GM23248 (cell line): Measurements from ENCODE around the gene SRP9. TPM values are rescaled to one million over a fixed set of nuclear protein-coding genes. Genes with fewer than 3 reads are reported as not detected.
"Not testable (repeated sequence)": the region's sequence is repeated elsewhere in the genome, so short reads cannot be mapped to it uniquely, and the experiment has no call there.

Source experiments
- DNase-seq: peaks from one replicate; pipeline ENCODE4 v3.0.0-alpha.2; 2015
- H2AFZ ChIP-seq: fragments of 200-600 bp; sonication (generic); 2 replicates; pipeline ENCODE4 v1.6.1; 2016; ENCODE audit warnings: antibody characterized with exemption
- H3F3A ChIP-seq: fragments of 200-600 bp; sonication (generic); 2 replicates; pipeline ENCODE4 v1.6.1; 2016; ENCODE audit warnings: mild to moderate bottlenecking, antibody characterized with exemption, mixed run types; ENCODE audit not compliant: insufficient read depth
- H3K27ac ChIP-seq: fragments of 200-600 bp; sonication (generic); 2 replicates; pipeline ENCODE4 v1.5.1; 2016; ENCODE audit warnings: mild to moderate bottlenecking
- H3K27me3 ChIP-seq: fragments of 200-600 bp; sonication (generic); replicated peaks from 2 replicates; pipeline ENCODE4 v1.6.1; 2016; ENCODE audit warnings: mild to moderate bottlenecking; ENCODE audit not compliant: insufficient read depth
- H3K36me3 ChIP-seq: fragments of 200-600 bp; sonication (generic); 2 replicates; pipeline ENCODE4 v1.6.1; 2016; ENCODE audit warnings: low read depth, mild to moderate bottlenecking
- H3K4me1 ChIP-seq: fragments of 200-600 bp; sonication (generic); 2 replicates; pipeline ENCODE4 v1.6.1; 2016; ENCODE audit warnings: mild to moderate bottlenecking; ENCODE audit not compliant: insufficient read depth
- H3K4me2 ChIP-seq: fragments of 200-600 bp; sonication (generic); one replicate; pipeline ENCODE4 v1.6.1; 2016; ENCODE audit warnings: mild to moderate bottlenecking; ENCODE audit not compliant: unreplicated experiment
- H3K4me3 ChIP-seq: fragments of 200-600 bp; sonication (generic); 2 replicates; pipeline ENCODE4 v1.5.1; 2016; ENCODE audit warnings: mild to moderate bottlenecking
- H3K79me2 ChIP-seq: fragments of 200-600 bp; sonication (generic); 2 replicates; pipeline ENCODE4 v1.6.1; 2016; ENCODE audit warnings: mild to moderate bottlenecking; ENCODE audit not compliant: insufficient read depth
- H3K9ac ChIP-seq: fragments of 200-600 bp; sonication (generic); 2 replicates; pipeline ENCODE4 v1.6.1; 2016; ENCODE audit warnings: mild to moderate bottlenecking
- H3K9me2 ChIP-seq: fragments of 200-600 bp; sonication (generic); 2 replicates; pipeline ENCODE4 v1.6.1; 2016; ENCODE audit warnings: mixed run types, mild to moderate bottlenecking, moderate library complexity; ENCODE audit not compliant: insufficient read depth
- H3K9me3 ChIP-seq: fragments of 200-600 bp; sonication (generic); one replicate; pipeline ENCODE4 v1.6.1; 2017; ENCODE audit warnings: low read depth
- H4K20me1 ChIP-seq: fragments of 200-600 bp; sonication (generic); 2 replicates; pipeline ENCODE4 v1.6.0; 2016; ENCODE audit not compliant: insufficient read depth
- EZH2 ChIP-seq: fragments of 200-600 bp; sonication (generic); IDR thresholded peaks from 2 replicates; pipeline ENCODE4 v1.6.1; 2018; ENCODE audit warnings: antibody characterized with exemption, mild to moderate bottlenecking; ENCODE audit not compliant: insufficient read depth, poor library complexity, severe bottlenecking
- EZH2phosphoT487 ChIP-seq: fragments of 200-600 bp; sonication (generic); IDR thresholded peaks from 2 replicates; pipeline ENCODE4 v1.6.1; 2018; ENCODE audit warnings: antibody characterized with exemption, moderate library complexity, mild to moderate bottlenecking, low read depth; ENCODE audit not compliant: insufficient read depth
- WGBS, 2 experiments: methylation state at CpG; one replicate each; pipeline ENCODE4 v1.1.6; 2015 to 2017; ENCODE audit warnings: low lambda C conversion rate in 2 of 2, low coverage in 1 of 2; ENCODE audit errors: missing lambda C conversion rate in 2 of 2; 5-methylcytosine and 5-hydroxymethylcytosine counted together
- in situ Hi-C: fragments of 300-500 bp; cut with MboI; formaldehyde crosslinking; loops from 2 replicates; pipeline ENCODE4 v1.15.0; 2020
- polyA plus RNA-seq: library from polyadenylated mRNA; unstranded; fragments of >200 nt; fragmentation: Nextera tagmentation; extraction: Ambion mirVana; gene quantifications from 2 replicates; pipeline ENCODE4 v1.2.1, GENCODE V29; 2016
- total RNA-seq: library from RNA; depleted of rRNA; stranded (reverse); fragments of >200 nt; shearing (Covaris generic); gene quantifications from 2 replicates; pipeline ENCODE4 v1.2.3, GENCODE V29; 2014

Gene SRP9
- total and polyA plus RNA-seq, 2 experiments from 2014 or later = 321 to 415 TPM

DNA sequence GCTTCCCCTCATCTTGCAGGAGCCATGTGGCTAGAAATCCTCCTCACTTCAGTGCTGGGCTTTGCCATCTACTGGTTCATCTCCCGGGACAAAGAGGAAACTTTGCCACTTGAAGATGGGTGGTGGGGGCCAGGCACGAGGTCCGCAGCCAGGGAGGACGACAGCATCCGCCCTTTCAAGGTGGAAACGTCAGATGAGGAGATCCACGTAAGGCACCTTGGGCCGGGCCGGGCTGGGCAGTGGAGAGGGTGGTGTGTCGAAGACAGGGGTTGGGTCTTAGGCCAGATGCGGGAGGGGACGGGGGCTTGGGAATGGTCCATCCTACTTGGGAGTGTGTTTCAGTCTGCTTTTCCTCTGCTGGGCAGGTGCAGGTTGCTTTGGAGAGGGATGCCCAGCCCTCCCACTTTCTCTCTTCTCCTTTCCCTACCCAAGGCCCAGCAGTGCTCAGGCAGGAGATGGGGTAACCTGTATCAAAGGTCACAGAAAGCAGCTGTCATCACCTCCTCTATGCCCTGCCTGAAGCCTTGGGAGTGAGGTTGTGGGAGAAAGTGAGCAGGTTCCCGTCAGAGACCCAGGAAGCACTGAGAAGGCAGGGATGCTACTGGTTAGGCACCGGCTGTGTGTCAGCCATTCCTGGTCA lies 51.2 kb downstream of the SRP9 start:
- no peak for DNase-seq
- WGBS, 2 experiments = 86 to 87% methylated on average over 14 of the region's 14 CpGs
- Histone ChIP-seq H4K20me1 (no peaks in the 10 kb centered on the region), H3K27ac (no peak overlapping the region), H3F3A (no peaks in the 10 kb centered on the region), H3K4me1 (no peaks in the 10 kb centered on the region), H2AFZ (no peak overlapping the region), H3K9ac (no peak overlapping the region), H3K4me2 (no peak overlapping the region), H3K9me3 (no peaks in the 10 kb centered on the region), H3K27me3 (no peaks in the 10 kb centered on the region), H3K79me2 (no peaks in the 10 kb centered on the region), H3K4me3 (no peak overlapping the region), H3K36me3 (no peaks in the 10 kb centered on the region), H3K9me2 (no peaks in the 10 kb centered on the region)
- TF ChIP-seq EZH2phosphoT487 = no peak
- TF ChIP-seq EZH2 = no peak
- in situ Hi-C loops = no loop called here

DNA sequence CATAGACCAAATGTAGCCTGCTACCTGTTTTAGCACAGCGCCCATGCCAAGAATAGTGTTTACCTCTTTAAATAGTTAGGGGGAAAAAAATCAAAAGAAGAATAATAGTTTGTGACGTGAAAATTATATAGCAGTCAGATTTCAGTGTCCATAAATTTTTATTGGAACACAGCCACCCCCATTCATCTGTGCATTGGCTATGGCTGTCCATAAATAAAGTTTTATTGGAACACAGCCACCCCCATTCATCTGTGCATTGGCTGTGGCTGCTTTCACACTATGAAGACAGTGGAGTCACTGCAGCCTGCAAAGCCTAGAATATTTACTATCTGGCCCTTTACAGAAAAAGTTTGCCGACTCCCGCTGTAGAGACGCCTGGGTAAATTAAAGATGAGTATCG lies 53.2 kb downstream of the SRP9 start:
- in situ Hi-C loops = no loop called here
- H3K9me2 ChIP-seq = no peaks in the 10 kb centered on the region
- no peaks in the 10 kb centered on the region for H3K36me3 ChIP-seq
- H3K9ac ChIP-seq = no peak overlapping the region
- DNase-seq = no peak
- H3K4me1 ChIP-seq = no peaks in the 10 kb centered on the region
- H3K4me2 ChIP-seq = no peak overlapping the region
- no peaks in the 10 kb centered on the region for H4K20me1 ChIP-seq
- no peaks in the 10 kb centered on the region for H3K79me2 ChIP-seq
- no peak overlapping the region for H3K4me3 ChIP-seq
- no peaks in the 10 kb centered on the region for H3K27me3 ChIP-seq
- no peaks in the 10 kb centered on the region for H3F3A ChIP-seq
- TF ChIP-seq EZH2phosphoT487 = no peak
- no peak for TF ChIP-seq EZH2
- H3K9me3 ChIP-seq = no peaks in the 10 kb centered on the region
- no peak overlapping the region for H2AFZ ChIP-seq
- no peak overlapping the region for H3K27ac ChIP-seq
- 94 to 96% methylated on average over 6 of the region's 6 CpGs for WGBS, 2 experiments

- no peaks in the 10 kb centered on the region for H4K20me1 ChIP-seq
- H3K9me3 ChIP-seq = no peaks in the 10 kb centered on the region
- no peaks in the 10 kb centered on the region for H3K79me2 ChIP-seq
- H3K9me2 ChIP-seq = no peaks in the 10 kb centered on the region
- no peak overlapping the region for H2AFZ ChIP-seq
- WGBS, 2 experiments = 46% methylated on average over 7 of the region's 7 CpGs
- H3K27ac ChIP-seq = no peak overlapping the region
- no peak overlapping the region for H3K4me2 ChIP-seq
- TF ChIP-seq EZH2phosphoT487 (no peak), EZH2 (no peak)
- H3K36me3 ChIP-seq = no peaks in the 10 kb centered on the region
- in situ Hi-C loops = no loop called here
- no peaks in the 10 kb centered on the region for H3K27me3 ChIP-seq
- DNase-seq = peak; percentile 66
- no peaks in the 10 kb centered on the region for H3K4me1 ChIP-seq
- no peak overlapping the region for H3K4me3 ChIP-seq
- no peaks in the 10 kb centered on the region for H3F3A ChIP-seq
- no peak overlapping the region for H3K9ac ChIP-seq
Observed at GRCh38 chr1:225834417-225835329, 57.0 kb downstream of the SRP9 start.

DNA sequence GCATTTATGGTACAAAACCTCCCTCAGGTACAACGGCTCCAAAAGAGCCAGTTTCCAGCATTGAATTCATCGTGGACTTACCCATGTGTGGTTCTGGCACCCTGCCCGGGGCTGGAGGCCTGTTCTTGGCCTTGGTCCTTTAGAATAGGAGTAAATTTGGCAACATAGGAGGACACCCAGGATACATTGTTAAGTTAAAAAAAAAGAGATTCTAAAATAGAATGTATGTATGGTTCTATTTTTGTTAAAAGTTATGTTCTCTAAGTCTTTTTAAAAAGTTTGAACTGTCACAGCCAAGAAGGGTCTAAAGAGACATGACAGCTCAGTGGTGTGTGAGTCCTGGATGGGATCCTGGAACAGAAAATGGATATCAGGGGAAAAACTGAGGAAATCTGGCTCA lies 58.2 kb downstream of the SRP9 start:
- H3K9me2 ChIP-seq = no peaks in the 10 kb centered on the region
- H4K20me1 ChIP-seq = no peaks in the 10 kb centered on the region
- no peaks in the 10 kb centered on the region for H3K4me1 ChIP-seq
- no peaks in the 10 kb centered on the region for H3K79me2 ChIP-seq
- no peak overlapping the region for H3K27ac ChIP-seq
- DNase-seq = peak; percentile 29
- in situ Hi-C loops = no loop called here
- 7 to 13% methylated on average over 3 of the region's 3 CpGs for WGBS, 2 experiments
- H3K4me3 ChIP-seq = no peak overlapping the region
- no peaks in the 10 kb centered on the region for H3K9me3 ChIP-seq
- no peak overlapping the region for H3K4me2 ChIP-seq
- no peak overlapping the region for H3K9ac ChIP-seq
- no peaks in the 10 kb centered on the region for H3F3A ChIP-seq
- no peak overlapping the region for H2AFZ ChIP-seq
- H3K27me3 ChIP-seq = no peaks in the 10 kb centered on the region
- H3K36me3 ChIP-seq = no peaks in the 10 kb centered on the region
- TF ChIP-seq EZH2phosphoT487 (no peak), EZH2 (no peak)

- H3K4me1 ChIP-seq, H3K27ac ChIP-seq, H3K4me3 ChIP-seq, H4K20me1 ChIP-seq, H3K4me2 ChIP-seq, in situ Hi-C loops, H3F3A ChIP-seq, H3K9me3 ChIP-seq, H2AFZ ChIP-seq, H3K9ac ChIP-seq, H3K9me2 ChIP-seq, H3K79me2 ChIP-seq, H3K36me3 ChIP-seq, DNase-seq, H3K27me3 ChIP-seq: not testable (repeated sequence)
- 87 to 91% methylated on average over 4 of the region's 4 CpGs for WGBS, 2 experiments
Observed at GRCh38 chr1:225836296-225836695, 58.7 kb downstream of the SRP9 start.
